HG03025 (cell line): ENCODE data around the gene DNAJC6.
"Not testable (repeated sequence)": the region's sequence is repeated elsewhere in the genome, so short reads cannot be mapped to it uniquely, and the experiment has no call there.

Experiments used
- ATAC-seq: cut with Tn5 transposase; IDR thresholded peaks from one replicate; pipeline ENCODE4 v1.9.1; 2021; ENCODE audit warnings: mild to moderate bottlenecking, moderate library complexity; ENCODE audit not compliant: unreplicated experiment, low FRiP score

DNAJC6 gene

DNA sequence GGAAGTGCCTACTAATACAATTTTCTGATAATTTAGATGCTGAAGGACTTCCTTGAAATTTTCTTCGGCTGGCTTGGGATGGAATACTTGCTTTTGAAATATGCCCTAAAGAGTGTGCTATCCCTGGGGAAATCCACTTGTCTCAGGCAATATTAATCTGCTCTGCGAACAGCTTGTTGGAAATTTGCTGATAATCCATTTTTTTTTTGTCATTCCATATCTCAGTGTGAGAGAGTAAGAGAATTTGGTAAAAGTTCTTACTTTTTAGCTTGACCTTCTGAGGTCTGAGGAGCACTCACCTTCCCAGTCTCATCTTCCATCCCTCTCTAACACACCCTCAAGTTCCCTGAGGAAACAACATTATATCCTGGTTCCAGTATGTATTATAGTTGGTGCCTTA is 36.8 kb downstream of the DNAJC6 start:
- no peak for ATAC-seq

DNA sequence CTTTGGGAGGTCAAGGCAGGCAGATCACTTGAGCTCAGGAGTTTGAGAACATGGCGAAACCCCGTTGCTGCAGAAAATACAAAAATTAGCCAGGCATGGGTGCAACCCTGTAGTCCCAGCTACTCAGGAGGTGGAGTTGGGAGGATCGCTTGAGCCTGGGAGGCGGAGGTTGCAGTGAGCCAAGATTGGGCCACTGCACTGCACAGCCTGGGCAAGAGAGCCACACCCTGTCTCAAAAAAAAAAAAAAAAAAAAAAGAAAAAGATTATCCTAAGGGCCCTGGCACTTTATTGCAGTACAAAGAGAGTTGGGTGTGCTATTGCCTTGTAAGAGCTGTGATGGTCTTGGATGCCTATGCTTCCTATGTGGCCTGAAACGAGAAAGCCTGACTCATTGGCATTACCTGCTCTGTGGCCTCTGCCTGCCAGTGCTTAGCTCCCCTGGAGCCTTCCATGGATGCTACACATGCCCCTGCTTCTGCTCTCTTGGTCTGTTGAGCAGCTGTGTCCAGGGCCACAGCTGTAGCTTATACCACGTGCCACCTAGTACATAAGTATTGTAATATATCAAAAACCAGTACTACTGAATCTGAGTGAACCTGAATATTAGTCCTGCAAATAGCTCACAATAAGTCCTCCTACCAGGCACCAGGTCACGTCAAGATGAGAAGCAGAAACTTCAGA is 45.8 kb downstream of the DNAJC6 start:
- no peak for ATAC-seq

DNA sequence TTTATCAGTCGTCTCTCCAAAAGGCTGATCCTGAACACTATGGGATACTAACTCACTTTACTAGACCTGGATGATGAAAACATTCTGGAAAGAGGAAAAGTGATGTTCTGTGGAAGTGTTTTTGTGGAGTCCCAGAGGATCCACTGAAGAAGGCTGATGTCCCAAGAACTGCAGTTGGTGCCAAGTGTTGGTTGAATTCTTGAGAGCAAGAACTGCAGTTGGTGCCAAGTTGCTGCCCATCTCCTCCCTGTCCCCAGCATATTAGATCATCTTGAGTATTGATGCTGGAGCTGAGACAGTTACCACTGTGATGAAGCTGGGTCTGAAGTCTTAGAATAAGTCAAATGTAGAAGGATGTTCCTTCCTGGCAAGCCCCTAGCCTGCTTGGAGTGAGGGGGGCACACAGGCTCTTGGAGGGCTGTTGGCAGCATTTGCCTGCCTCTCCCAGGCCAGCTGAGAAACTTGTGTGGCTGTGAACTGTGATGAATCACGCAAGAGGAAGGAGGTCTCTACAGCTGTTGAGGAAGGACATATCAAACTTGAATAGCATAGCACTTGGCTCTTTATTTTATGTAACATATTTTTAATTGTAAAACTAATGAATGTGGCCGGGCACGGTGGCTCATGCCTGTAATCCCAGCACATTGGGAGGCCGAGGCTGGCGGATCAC is 48.1 kb downstream of the DNAJC6 start:
- no peak for ATAC-seq

DNA sequence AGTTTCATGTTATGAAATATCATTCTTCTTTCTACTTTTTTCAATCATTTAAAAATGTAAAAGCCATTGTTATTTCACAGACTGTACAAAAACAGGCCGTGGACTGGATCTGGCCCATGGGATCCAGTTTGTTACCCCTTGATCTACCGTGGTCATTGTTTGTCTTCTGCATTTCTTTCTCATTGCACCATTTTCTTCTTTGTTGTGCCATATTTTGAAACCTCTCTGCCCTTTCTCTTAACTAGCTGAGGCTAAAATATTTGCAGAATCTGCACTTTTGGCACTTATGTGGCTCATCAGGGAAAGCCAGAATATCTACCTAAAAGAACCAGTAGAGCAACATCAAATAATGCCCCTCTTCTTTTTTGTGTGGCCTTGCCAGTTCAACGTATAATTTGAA is 50.5 kb downstream of the DNAJC6 start:
- ATAC-seq: no peak

DNA sequence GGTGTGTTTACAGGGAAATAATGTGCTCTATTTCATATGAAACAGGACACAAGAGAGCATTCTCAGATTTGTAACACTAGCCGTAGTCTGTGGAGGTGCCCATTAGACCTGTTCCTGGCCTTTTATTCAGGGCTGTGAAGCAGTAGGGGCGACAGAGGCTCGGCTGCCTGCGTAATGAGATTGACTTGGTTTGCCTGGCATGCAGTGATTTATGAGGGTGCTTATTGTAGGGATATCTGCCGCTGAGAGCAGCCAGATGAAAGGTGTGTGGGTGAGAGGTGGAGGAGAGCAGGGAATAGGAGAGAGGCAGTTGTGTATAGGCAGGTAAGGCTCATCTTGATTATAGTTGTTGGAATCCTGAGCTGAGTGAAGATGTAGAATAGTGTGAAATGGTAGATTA is 51.3 kb downstream of the DNAJC6 start:
- no peak for ATAC-seq

DNA sequence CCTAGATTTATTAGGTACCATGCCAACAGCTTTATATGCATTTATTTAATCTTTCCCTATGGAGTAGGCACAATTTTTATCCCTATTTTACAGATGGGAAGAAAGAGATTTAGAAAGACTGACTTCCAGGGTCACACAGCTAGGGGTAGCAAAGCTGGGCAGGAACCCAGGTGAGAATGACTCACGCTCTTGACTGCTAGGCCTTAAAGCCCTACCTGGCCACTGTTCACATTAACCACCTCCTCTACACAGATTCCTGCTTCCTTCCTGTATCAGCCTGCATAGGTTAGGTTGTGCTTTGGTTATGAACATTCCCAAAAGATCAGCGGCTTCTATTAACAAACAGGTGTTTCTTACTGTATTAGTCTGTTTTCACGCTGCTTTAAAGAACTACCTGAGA is 53.2 kb downstream of the DNAJC6 start:
- no peak for ATAC-seq

DNA sequence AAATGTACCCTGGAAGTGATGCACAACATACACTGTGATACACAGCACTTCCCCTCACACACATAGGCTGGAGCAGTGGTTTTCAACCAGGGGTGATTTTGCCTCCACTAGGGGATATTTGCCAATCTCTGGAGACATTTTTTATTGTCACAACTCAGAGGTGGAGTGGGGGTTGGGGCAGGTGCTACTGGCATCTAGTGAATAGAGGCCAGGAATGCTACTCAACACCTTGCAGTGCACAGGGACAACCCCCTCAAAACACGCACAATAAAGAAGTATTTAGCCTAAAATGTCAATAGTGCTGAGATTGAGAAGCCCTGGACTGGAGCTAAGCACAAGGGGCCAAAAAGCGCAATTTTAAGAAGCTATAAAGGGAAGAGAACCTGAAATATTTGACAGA is 54.1 kb downstream of the DNAJC6 start:
- no peak for ATAC-seq

DNA sequence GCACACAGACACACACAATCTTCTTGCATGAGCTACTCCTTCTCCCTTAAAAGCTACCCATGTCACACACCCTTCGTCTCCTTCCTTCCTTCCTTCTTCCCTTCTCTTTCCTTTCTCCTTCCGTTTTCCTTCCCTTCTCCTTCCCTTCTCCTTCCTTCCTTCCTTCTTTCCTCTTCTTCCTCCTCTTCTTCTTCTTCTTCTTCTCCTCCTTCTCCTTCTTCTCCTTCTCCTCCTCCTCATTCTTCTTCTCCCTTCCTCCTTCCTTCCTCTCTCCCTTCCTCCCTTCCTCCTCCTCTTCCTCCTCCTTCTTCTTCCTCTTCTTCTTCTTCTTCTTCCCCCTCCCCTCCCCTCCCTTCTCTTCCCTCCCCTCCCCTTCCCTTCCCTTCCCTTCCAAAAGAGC is 59.1 kb downstream of the DNAJC6 start:
- ATAC-seq: no peak

DNA sequence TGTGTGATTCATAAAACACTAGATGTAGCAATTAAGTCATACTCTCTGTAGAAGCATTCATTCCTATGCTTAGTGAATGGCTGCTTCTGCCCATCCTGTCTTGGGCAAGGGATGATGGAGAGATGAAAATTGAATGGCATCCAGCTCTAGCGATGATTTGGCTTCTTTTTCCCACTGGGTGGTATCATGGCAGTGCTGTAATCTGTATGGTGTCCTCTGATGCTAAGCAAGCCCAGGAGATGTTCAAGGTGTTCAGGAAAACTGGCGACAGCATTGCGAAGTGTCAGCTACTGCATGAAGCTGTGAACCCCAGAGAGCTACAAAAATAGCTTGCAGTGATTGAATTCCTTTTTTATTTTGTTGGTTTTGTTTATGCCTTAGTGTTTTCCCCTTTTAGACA is 62.2 kb downstream of the DNAJC6 start:
- ATAC-seq: no peak

DNA sequence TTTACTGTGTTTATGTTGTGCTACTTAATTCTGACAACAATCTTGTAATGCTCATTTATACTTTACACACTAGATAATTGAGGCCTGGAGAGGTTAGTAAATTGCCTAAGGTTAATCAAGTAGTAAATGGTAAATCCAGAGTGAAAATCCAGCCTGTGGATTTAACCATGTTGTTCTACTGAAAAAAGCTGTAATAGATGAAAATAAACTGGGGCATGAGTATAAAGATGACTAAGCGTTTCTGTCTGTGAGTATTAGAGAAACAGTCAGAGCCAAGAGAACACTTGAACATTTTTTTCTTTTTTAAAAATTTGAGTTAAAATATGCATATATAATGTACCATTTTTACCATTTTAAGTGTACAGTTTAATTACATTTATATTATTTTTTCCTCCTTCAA is 63.2 kb downstream of the DNAJC6 start:
- no peak for ATAC-seq

DNA sequence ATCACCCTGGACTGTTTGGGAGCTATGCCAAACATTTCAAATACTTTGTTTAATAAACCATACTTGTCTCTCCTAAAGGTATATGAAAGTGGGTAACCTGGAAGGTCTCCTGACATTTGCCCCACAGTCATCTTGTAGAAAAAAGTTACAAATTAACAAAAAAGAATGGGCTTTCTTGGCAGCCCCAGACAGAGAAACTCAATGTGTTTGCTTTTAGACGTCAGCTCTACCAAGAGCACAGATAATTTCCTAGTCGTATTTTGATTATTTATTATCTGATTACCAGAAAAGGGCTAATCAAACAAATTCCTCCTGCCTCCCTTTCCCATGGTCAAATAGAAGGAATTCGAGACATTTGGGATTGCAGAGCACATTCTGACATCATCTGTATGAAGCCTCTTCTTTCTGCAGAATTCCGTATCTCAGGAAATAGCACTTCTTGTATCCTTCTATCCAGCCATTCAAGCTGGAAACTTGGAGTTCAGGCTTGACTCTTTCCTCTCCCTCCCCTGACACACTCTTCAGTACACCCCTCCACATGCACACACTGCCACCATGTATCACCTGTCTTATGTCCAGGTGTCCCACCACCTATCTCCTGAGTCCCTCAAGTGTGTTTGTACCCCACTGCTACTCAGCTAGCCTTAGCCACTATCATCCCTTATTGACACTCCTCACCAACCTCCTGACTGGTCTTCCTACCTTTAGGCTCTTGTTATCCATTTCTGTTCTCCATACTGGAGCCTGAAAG is 68.3 kb downstream of the DNAJC6 start:
- no peak for ATAC-seq

DNA sequence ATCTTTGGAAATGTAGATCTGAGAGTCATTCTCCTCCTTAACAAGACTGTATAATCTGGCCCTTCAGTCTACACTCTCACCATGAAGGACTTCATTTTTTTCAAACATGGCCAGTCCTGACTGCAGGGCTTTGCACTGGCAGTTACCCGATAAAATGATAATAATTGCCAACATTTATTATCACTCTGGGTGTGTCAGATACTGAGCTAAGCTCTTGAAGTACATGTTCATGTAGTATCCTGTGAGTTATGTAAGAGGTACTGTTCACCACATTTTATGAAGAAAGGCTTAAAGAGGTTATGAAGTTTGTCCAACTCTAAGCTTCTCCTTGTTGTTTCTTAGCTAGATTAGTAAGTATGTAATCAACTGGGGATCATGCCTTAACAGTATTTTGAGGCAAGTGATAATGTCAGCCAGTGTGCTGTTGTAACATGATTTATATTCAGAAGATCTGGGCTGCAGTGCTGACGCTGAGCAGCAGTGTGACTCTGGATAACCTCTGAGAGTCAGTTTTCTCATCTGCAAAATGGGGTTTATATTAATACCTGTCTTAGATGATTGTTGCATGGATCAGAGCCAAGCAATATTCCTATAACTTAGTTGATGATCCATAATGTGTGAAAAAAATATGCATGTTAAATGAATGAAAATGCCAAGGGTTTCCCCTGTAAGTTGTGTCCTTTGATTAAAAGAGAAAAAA is 69.1 kb downstream of the DNAJC6 start:
- ATAC-seq: no peak

DNA sequence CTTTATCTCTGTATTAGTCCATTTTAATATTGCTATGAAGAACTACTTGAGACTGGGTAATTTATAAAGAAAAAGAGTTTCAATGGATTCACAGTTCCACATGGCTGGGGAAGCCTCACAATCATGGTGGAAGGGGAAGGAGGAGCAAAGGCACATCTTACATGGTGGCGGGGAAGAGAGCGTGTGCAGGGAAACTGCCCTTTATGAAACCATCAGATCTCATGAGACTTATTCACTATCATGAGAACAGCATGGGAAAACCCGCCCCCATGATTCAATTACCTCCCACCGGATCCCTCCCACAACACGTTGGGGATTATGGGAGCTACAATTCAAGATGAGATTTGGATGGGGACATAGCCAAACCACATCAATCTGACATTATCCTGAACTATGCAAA is 75.1 kb downstream of the DNAJC6 start:
- not testable (repeated sequence) for ATAC-seq

DNA sequence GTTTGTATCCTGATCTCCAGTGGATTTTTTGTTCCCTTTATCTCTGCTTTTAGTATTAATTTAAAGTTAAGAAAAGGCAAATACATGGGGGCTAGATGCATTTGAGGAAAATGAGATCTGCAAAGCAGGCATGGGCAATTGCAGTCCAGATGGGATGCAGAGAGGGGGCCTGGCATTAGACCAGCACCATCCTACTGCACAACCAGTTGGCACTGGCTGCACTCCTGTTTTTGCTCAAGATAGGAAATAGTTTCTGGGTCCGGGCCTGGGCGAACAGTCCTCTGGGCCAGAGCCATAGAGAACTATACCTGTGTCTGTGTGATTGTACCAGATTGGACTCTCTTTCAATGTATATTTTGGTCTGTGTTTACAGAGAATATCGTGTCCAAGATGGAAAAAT is 77.1 kb downstream of the DNAJC6 start:
- ATAC-seq: no peak

DNA sequence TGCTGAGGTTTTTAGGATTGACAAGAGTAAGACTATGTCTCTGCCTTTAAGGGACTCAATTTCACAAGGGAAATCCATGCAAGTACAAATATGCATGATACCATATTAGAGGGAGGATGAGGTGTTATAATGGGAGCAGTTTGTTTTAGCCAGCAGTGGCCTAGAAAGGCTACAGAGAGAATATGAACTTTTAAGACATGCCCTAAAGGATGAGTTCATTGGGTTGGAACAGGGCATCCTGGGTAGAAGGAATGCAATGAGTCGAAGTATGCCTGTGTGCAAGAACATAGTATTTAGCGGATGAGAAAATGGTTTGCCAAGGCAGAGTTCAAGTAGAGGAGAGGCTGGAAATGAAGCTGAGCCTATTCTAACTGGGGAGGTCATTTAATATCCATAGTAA is 78.5 kb downstream of the DNAJC6 start:
- no peak for ATAC-seq

DNA sequence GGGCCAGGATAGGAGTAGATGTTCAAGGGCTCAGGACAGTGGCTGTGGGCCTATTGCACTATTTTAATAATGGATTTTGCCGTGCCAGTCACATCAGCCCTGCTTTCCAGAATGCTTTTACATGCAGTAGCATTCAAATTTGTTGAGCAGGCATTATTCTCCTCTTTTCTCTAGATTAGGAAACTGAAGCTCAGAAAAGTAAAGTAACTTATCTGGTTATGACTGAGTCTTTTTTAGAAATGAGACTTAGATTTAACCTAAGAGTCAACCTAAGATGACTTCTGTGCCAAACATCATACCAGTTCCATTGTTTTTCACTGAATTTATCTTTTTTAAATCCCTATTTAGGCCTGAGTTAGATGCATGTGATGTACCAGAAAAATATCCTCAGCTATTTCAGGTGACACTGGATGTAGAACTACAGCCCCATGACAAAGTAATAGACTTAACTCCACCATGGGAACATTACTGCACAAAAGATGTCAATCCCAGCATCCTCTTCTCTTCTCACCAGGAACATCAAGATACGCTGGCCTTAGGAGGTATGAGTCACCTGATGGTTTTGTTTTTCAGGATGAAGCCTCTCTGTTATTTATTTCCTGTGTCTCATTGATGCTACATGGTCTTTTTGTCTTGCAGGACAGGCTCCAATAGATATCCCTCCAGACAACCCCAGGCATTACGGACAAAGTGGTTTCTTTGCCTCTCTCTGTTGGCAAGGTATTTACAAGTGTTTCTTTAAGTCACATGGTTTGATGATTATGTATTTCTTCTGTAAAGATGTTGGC is 79.8 kb downstream of the DNAJC6 start:
- ATAC-seq: no peak

DNA sequence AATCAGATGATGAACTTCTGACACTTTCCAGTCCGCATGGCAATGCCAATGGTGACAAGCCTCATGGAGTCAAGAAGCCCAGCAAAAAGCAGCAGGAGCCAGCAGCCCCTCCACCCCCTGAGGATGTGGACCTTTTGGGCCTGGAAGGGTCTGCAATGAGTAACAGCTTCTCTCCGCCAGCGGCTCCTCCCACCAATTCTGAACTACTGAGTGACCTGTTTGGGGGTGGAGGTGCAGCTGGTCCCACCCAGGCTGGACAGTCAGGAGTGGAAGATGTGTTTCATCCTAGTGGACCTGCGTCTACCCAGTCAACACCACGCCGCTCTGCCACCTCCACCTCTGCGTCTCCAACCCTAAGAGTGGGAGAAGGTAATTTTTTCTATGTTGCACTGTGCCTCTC is 83.2 kb downstream of the DNAJC6 start:
- no peak for ATAC-seq

DNA sequence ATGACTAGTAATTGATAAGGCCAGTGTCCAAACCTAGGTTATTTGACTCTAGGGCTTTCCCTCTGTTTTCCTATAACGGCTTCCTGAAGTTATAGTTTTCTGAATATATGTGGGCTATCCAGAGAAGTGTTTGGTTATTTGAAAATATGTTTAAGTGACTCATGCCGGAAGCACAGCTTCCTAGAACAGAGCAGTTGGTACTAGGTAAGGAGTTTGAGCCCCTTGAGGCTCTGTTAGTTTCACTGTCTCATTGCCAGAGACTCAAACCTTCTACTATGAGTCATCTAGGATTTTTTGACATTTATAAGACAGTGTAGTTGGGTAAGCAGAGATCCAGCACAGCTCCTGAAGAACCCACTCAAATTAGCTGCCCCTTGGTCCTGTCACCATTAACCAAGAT is 84.0 kb downstream of the DNAJC6 start:
- peak; percentile 78 for ATAC-seq

DNA sequence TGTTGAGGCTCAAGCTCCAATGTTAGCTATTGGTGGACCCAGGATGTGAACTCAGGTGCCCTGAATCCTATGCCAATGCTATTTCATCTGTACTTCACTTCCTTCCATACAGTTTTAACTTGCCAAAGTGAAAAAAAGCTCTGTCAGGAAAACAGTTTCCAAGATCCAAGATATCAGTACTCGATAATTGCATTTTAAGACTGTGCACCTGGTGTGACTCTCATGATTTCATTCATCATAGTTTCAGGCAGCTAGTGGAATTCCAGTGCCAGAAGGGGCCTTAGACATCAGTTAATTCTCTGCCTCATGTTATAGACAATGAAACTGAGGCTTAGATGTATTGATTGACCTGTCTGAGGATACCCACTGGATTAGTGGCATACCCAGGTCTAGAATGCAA is 84.6 kb downstream of the DNAJC6 start:
- ATAC-seq: no peak

DNA sequence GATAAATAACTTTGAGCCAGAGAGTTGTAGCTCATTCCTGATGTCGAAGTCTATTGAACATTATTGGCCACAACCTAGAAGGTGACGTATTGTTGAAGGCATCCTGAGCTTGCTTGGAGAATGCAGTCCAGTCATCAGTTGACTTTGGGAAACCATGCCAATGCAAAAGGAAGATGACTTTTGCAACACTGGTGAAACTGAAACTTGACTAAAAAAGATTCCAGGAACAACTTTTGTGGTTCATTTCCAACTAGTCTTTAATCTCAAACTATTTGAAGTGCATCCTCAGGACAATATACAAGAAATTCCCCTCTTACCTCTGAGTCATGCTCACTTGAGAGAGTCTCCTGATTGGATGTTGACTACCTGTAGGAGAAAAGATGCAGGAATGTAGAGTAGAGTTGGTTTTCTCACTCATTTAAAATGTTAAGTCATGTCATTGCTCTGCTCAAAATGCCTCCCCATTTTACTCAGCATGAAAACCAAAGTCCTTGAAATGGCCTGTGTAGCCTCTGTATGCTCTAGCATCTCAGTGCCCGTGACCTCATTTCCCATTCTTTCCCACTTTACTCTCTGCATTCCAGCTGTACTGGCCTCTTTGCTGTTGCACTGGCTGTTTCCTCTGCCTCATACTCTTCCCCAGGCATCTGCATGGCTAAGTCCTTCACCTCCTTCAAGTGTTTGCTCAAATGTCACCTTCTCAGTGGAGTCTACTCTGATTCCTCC is 86.7 kb downstream of the DNAJC6 start:
- ATAC-seq: no peak
